Naive thymus-derived CD4-positive, alpha-beta T cell (primary cell): ENCODE measurements around the gene KIF26B. TPM values are rescaled to one million over a fixed set of nuclear protein-coding genes. Genes with fewer than 3 reads are reported as not detected.

Experiments used
- ATAC-seq: fragments of 150-1000 bp; cut with Tn5 transposase; 2 replicates; pipeline ENCODE4 v1.10.0; 2021; ENCODE audit warnings: mild to moderate bottlenecking, moderate library complexity
- CTCF ChIA-PET: fragments of 350-600 bp; sonication (Branson Sonifier 250); formaldehyde crosslinking; loops from one replicate; lab custom pipeline; 2021; ENCODE audit warnings: antibody characterized with exemption; lab: Charles Lee
- POLR2A ChIA-PET: fragments of 350-600 bp; sonication (Branson Sonifier 250); formaldehyde crosslinking; loops from one replicate; lab custom pipeline; 2021; ENCODE audit warnings: antibody characterized with exemption, inconsistent platforms; lab: Charles Lee
- DNase-seq, 9 donors: peaks; one replicate each; pipeline versions ENCODE4 v3.0.0 to v3.0.0-alpha.2; 2020 to 2022; ENCODE audit warnings: mixed read lengths in 1 of 9
- H3K27ac ChIP-seq: one replicate; pipeline ENCODE4 v1.7.0; 2013; ENCODE audit warnings: mild to moderate bottlenecking, low read depth, low read length, moderate library complexity
- H3K27me3 ChIP-seq, 2 donors: one replicate each; pipeline ENCODE4 v1.7.0; 2013; ENCODE audit warnings: low read length in 2 of 2, mild to moderate bottlenecking in 2 of 2, moderate library complexity in 2 of 2; ENCODE audit not compliant: control insufficient read depth in 2 of 2, insufficient read depth in 2 of 2
- H3K36me3 ChIP-seq, 3 experiments: 1 replicate in 2 of 3; 2 replicates in 1 of 3; pipeline ENCODE4 v1.7.0; 2013; ENCODE audit warnings: low read length in 3 of 3, mild to moderate bottlenecking in 3 of 3, moderate library complexity in 1 of 3; ENCODE audit not compliant: insufficient read depth in 3 of 3, control insufficient read depth in 2 of 3
- H3K4me1 ChIP-seq, 2 donors: one replicate each; pipeline ENCODE4 v1.7.0; 2013; ENCODE audit warnings: low read length in 2 of 2, mild to moderate bottlenecking in 2 of 2, moderate library complexity in 1 of 2; ENCODE audit not compliant: control insufficient read depth in 2 of 2, insufficient read depth in 2 of 2
- H3K4me3 ChIP-seq: 2 replicates; pipeline ENCODE4 v1.7.0; 2013; ENCODE audit warnings: mild to moderate bottlenecking, low read length
- H3K9me3 ChIP-seq, 3 experiments: 1 replicate in 2 of 3; 2 replicates in 1 of 3; pipeline ENCODE4 v1.7.0; 2013; ENCODE audit warnings: low read length in 3 of 3; ENCODE audit not compliant: control insufficient read depth in 2 of 3
- H3K27ac Mint-ChIP-seq, 9 donors: one replicate each; pipeline ENCODE4 v1.8.0; 2020 to 2022; ENCODE audit warnings: mixed read lengths in 9 of 9, mild to moderate bottlenecking in 8 of 9, moderate library complexity in 5 of 9, inconsistent platforms in 2 of 9
- H3K27me3 Mint-ChIP-seq, 5 donors: one replicate each; pipeline ENCODE4 v1.8.0; 2021 to 2022; ENCODE audit warnings: mixed read lengths in 5 of 5, mild to moderate bottlenecking in 1 of 5
- H3K36me3 Mint-ChIP-seq, 5 donors: one replicate each; pipeline ENCODE4 v1.8.0; 2020 to 2022; ENCODE audit warnings: mixed read lengths in 5 of 5, mild to moderate bottlenecking in 3 of 5, inconsistent platforms in 1 of 5
- H3K4me1 Mint-ChIP-seq, 7 donors: one replicate each; pipeline ENCODE4 v1.8.0; 2020 to 2022; ENCODE audit warnings: mixed read lengths in 7 of 7, mild to moderate bottlenecking in 3 of 7, inconsistent platforms in 1 of 7
- H3K4me3 Mint-ChIP-seq, 10 donors: one replicate each; pipeline ENCODE4 v1.8.0; 2020 to 2022; ENCODE audit warnings: mild to moderate bottlenecking in 10 of 10, mixed read lengths in 10 of 10, moderate library complexity in 6 of 10, inconsistent platforms in 2 of 10
- H3K9me3 Mint-ChIP-seq, 11 donors: one replicate each; pipeline ENCODE4 v1.8.0; 2020 to 2022; ENCODE audit warnings: mixed read lengths in 11 of 11, mild to moderate bottlenecking in 4 of 11, inconsistent platforms in 1 of 11, moderate library complexity in 1 of 11
- intact Hi-C, 2 donors: fragments of 100-400 bp; cut with micrococcal nuclease; formaldehyde crosslinking; loops; one replicate each; pipeline ENCODE4 v1.15.1; 2023
- polyA plus RNA-seq, 2 donors: library from polyadenylated mRNA; unstranded; fragments of 300-500 nt; fragmentation: Illumina TruSeq; gene quantifications; one replicate each; pipeline ENCODE4 v1.2.3, GENCODE V29; 2021
- total RNA-seq, 6 experiments: library from RNA in 5 of 6; stranded (reverse) in 5 of 6; gene quantifications; 1 replicate in 5 of 6; 2 replicates in 1 of 6; pipeline ENCODE4 v1.2.3 and lab custom pipeline; 2021 to 2026

The KIF26B gene
- total and polyA plus RNA-seq, 7 experiments from 2014 or later: 0.06 to 0.24 (median 0.21) TPM; not detected in 4

- H3K27ac ChIP-seq: no peak overlapping the region
- ATAC-seq: no peak
Measured at GRCh38 chr1:245652660-245653427, 498.1 kb downstream of the KIF26B start.

GRCh38 chr1:245654460-245655050, 499.8 kb downstream of the KIF26B start:
- H3K4me3 ChIP-seq: no peak overlapping the region
- ATAC-seq: no peak

More at GRCh38 chr1:245652660-245653427, 498.1 kb downstream of the KIF26B start:
- DNase-seq: no peak
- intact Hi-C loops: no loop called here
- Histone ChIP-seq H3K36me3 (no peaks in the 10 kb centered on the region), H3K9me3 (no peaks in the 10 kb centered on the region), H3K27me3 (no peaks in the 10 kb centered on the region), H3K4me1 (no peaks in the 10 kb centered on the region), H3K4me3 (no peak overlapping the region)
- ChIA-PET POLR2A (no interaction called here), CTCF (no interaction called here)
- Mint-ChIP-seq H3K4me3 (no peak overlapping the region), H3K36me3 (no peaks in the 10 kb centered on the region), H3K9me3 (peaks cover 0 to 19% (median 2%) of the 10 kb centered on the region in 11 donors), H3K27me3 (peaks cover 0 to 25% (median 0%) of the 10 kb centered on the region in 5 donors), H3K4me1 (peaks cover 0 to 7% (median 0%) of the 10 kb centered on the region in 7 donors), H3K27ac (no peak overlapping the region)

GRCh38 chr1:245656189-245656717, 501.5 kb downstream of the KIF26B start:
- no peaks in the 10 kb centered on the region for H3K9me3 ChIP-seq
- intact Hi-C loops: no loop called here
- no peaks in the 10 kb centered on the region for H3K4me1 Mint-ChIP-seq
- no peak overlapping the region for H3K4me3 Mint-ChIP-seq
- CTCF ChIA-PET: no interaction called here
- DNase-seq (no peak), ATAC-seq (no peak)
- no peaks in the 10 kb centered on the region for H3K36me3 ChIP-seq
- no peak overlapping the region for H3K27ac Mint-ChIP-seq
- H3K27me3 ChIP-seq: no peaks in the 10 kb centered on the region
- H3K27ac ChIP-seq: no peak overlapping the region
- peaks cover 0 to 10% (median 0%) of the 10 kb centered on the region in 5 donors for H3K27me3 Mint-ChIP-seq
- H3K9me3 Mint-ChIP-seq: peaks cover 0 to 18% (median 5%) of the 10 kb centered on the region in 11 donors
- POLR2A ChIA-PET: no interaction called here
- no peaks in the 10 kb centered on the region for H3K4me1 ChIP-seq
- no peaks in the 10 kb centered on the region for H3K36me3 Mint-ChIP-seq
- no peak overlapping the region for H3K4me3 ChIP-seq

More at GRCh38 chr1:245654460-245655050, 499.8 kb downstream of the KIF26B start:
- POLR2A ChIA-PET: no interaction called here
- no peaks in the 10 kb centered on the region for H3K36me3 Mint-ChIP-seq
- no peak overlapping the region for H3K27ac Mint-ChIP-seq
- Histone ChIP-seq H3K27ac (no peak overlapping the region), H3K27me3 (no peaks in the 10 kb centered on the region), H3K36me3 (no peaks in the 10 kb centered on the region), H3K9me3 (no peaks in the 10 kb centered on the region), H3K4me1 (no peaks in the 10 kb centered on the region)
- CTCF ChIA-PET: no interaction called here
- H3K27me3 Mint-ChIP-seq: peaks cover 0 to 17% (median 0%) of the 10 kb centered on the region in 5 donors
- no peak overlapping the region for H3K4me3 Mint-ChIP-seq
- intact Hi-C loops: no loop called here
- H3K4me1 Mint-ChIP-seq: no peaks in the 10 kb centered on the region
- no peak for DNase-seq
- peaks cover 0 to 18% (median 5%) of the 10 kb centered on the region in 11 donors for H3K9me3 Mint-ChIP-seq

- no peak overlapping the region for H3K27ac Mint-ChIP-seq
- H3K4me3 Mint-ChIP-seq: no peak overlapping the region
- Histone ChIP-seq H3K9me3 (no peaks in the 10 kb centered on the region), H3K36me3 (no peaks in the 10 kb centered on the region), H3K27me3 (no peaks in the 10 kb centered on the region), H3K27ac (no peak overlapping the region), H3K4me1 (no peaks in the 10 kb centered on the region), H3K4me3 (no peak overlapping the region)
- no peaks in the 10 kb centered on the region for H3K4me1 Mint-ChIP-seq
- intact Hi-C loops: no loop called here
- ATAC-seq (no peak), DNase-seq (no peak)
- peaks cover 0 to 10% (median 0%) of the 10 kb centered on the region in 5 donors for H3K27me3 Mint-ChIP-seq
- no peaks in the 10 kb centered on the region for H3K36me3 Mint-ChIP-seq
- ChIA-PET CTCF (no interaction called here), POLR2A (no interaction called here)
- peaks cover 0 to 13% (median 2%) of the 10 kb centered on the region in 11 donors for H3K9me3 Mint-ChIP-seq
Measured at GRCh38 chr1:245657371-245657770, 502.6 kb downstream of the KIF26B start.

DNA sequence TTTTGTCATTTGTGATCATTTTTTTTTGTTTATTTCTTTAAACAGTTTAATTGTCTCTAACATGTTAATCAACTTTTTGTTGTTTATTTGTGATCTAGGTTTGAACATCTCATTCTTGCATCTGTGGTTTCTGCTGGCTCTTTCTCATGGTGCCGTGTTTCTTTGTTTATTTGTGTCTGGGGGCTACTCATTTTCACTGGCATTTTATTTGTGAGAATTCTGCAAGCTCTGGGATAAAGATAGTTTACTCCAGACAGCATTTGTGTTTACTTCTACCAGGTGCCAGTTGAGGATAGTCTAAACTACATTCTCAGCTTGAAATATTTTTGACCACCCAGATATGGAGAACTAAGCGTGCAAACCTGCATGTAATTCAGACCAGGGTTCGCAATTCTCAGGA, 508.6 kb downstream of the KIF26B start:
- H3K36me3 ChIP-seq: no peaks in the 10 kb centered on the region
- H3K27me3 ChIP-seq: no peaks in the 10 kb centered on the region
- Mint-ChIP-seq H3K36me3 (peaks cover 0 to 1% (median 0%) of the 10 kb centered on the region in 5 donors), H3K27ac (no peak overlapping the region), H3K9me3 (peaks cover 0 to 3% (median 0%) of the 10 kb centered on the region in 11 donors), H3K4me1 (no peaks in the 10 kb centered on the region), H3K27me3 (no peaks in the 10 kb centered on the region), H3K4me3 (no peak overlapping the region)
- H3K9me3 ChIP-seq: no peaks in the 10 kb centered on the region
- no peaks in the 10 kb centered on the region for H3K4me1 ChIP-seq
- H3K4me3 ChIP-seq: no peak overlapping the region
- intact Hi-C loops: no loop called here
- ChIA-PET POLR2A (no interaction called here), CTCF (no interaction called here)
- ATAC-seq (no peak), DNase-seq (no peak)
- no peak overlapping the region for H3K27ac ChIP-seq

DNA sequence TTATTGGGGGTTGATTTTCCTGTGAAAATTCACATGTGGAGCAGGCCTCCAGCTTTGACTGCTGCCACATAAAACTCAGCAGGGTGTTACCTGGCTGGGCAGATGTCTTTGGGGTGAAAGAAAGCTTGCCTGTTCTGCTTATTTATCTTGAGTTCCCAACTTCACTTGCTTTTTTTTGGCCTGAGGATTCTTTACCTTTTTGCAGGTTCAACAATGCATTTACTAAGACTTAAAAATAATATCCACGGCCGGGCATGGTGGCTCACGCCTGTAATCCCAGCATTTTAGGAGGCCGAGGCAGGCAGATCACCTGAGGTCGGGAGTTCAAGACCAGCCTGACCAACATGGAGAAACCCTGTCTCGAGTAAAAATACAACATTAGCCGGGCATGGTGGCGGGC, 509.1 kb downstream of the KIF26B start:
- Histone ChIP-seq H3K4me1 (no peaks in the 10 kb centered on the region), H3K27me3 (no peaks in the 10 kb centered on the region), H3K27ac (no peak overlapping the region), H3K36me3 (no peaks in the 10 kb centered on the region), H3K9me3 (no peaks in the 10 kb centered on the region), H3K4me3 (no peak overlapping the region)
- no peak for ATAC-seq
- DNase-seq: no peak
- CTCF ChIA-PET: no interaction called here
- peaks cover 0 to 3% (median 0%) of the 10 kb centered on the region in 5 donors for H3K36me3 Mint-ChIP-seq
- peaks cover 0 to 3% (median 0%) of the 10 kb centered on the region in 11 donors for H3K9me3 Mint-ChIP-seq
- no peak overlapping the region for H3K4me3 Mint-ChIP-seq
- no peak overlapping the region for H3K27ac Mint-ChIP-seq
- H3K27me3 Mint-ChIP-seq: no peaks in the 10 kb centered on the region
- intact Hi-C loops: no loop called here
- POLR2A ChIA-PET: no interaction called here
- no peaks in the 10 kb centered on the region for H3K4me1 Mint-ChIP-seq
